ENCODE results near the gene SERPINA6.

DNA sequence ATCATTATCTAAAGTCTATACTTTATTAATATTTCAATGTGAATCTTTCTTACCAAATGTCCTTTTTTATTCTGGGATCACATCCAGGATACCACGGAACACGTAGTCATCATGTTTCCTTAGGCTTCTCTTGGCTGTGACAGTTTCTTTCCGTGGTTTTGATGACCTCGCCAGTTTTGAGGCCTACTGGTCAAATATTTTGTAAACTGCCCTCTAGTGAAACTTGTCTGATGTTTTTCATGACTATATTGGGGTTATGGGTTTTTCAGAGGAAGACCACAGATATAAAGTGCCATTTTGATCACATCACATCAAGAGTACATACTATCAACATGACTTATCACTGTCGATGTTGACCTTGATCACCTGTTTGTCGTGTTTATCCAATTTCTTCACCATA, 14.1 kb upstream of the SERPINA6 start:
- TF ChIP-seq, protein P1, sequence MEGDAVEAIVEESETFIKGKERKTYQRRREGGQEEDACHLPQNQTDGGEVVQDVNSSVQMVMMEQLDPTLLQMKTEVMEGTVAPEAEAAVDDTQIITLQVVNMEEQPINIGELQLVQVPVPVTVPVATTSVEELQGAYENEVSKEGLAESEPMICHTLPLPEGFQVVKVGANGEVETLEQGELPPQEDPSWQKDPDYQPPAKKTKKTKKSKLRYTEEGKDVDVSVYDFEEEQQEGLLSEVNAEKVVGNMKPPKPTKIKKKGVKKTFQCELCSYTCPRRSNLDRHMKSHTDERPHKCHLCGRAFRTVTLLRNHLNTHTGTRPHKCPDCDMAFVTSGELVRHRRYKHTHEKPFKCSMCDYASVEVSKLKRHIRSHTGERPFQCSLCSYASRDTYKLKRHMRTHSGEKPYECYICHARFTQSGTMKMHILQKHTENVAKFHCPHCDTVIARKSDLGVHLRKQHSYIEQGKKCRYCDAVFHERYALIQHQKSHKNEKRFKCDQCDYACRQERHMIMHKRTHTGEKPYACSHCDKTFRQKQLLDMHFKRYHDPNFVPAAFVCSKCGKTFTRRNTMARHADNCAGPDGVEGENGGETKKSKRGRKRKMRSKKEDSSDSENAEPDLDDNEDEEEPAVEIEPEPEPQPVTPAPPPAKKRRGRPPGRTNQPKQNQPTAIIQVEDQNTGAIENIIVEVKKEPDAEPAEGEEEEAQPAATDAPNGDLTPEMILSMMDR (IDR thresholded peaks at IDR 0.05): no peak
- TF ChIP-seq POLR2A (IDR thresholded peaks at IDR 0.05): no peak

Measured in testis (tissue), 2 donors.